Epithelial cell of esophagus (primary cell): ENCODE data around the gene CARHSP1.

ENCODE experiments used
- DNase-seq: peaks from one replicate; pipeline ENCODE4 v3.0.0; 2010; ENCODE audit warnings: low read depth
- H3K4me3 ChIP-seq: 2 replicates; pipeline ENCODE4 v1.5.1; 2011; ENCODE audit warnings: mild to moderate bottlenecking, low read length, control low read depth
- CTCF ChIP-seq: IDR thresholded peaks from 2 replicates; pipeline ENCODE4 v1.5.1; 2011; ENCODE audit warnings: low read depth, mild to moderate bottlenecking, low read length, control low read depth, inconsistent platforms; ENCODE audit not compliant: insufficient read depth; ENCODE audit errors: missing control alignments

Gene CARHSP1

GRCh38 chr16:8886593-8887430 lies 18.0 kb upstream of the CARHSP1 start:
- no peak for DNase-seq
- no peak for TF ChIP-seq CTCF
- no peak overlapping the region for H3K4me3 ChIP-seq

- no peak overlapping the region for H3K4me3 ChIP-seq
- DNase-seq: peak; percentile 43
- TF ChIP-seq CTCF: no peak
Measured at GRCh38 chr16:8885674-8886592, 17.1 kb upstream of the CARHSP1 start.

- no peak for DNase-seq
- TF ChIP-seq CTCF: no peak
- H3K4me3 ChIP-seq: no peak overlapping the region
Measured at GRCh38 chr16:8882725-8883377, 14.0 kb upstream of the CARHSP1 start.

GRCh38 chr16:8882041-8882617 lies 13.3 kb upstream of the CARHSP1 start, which contains the start of gene LITAFD:
LITAFD (plus strand) TSS chr16:8882351; CDS start chr16:8884356, 2,005 bp downstream.
- no peak for DNase-seq
- no peak for TF ChIP-seq CTCF

GRCh38 chr16:8880839-8881510 lies 12.2 kb upstream of the CARHSP1 start:
- no peak overlapping the region for H3K4me3 ChIP-seq
- no peak for TF ChIP-seq CTCF
- DNase-seq: no peak

More at GRCh38 chr16:8882041-8882617, 13.3 kb upstream of the CARHSP1 start, which contains the start of gene LITAFD:
- H3K4me3 ChIP-seq: no peak within 1 kb of the TSS

GRCh38 chr16:8878523-8878911 lies 9.7 kb upstream of the CARHSP1 start:
- peak; percentile 94 for DNase-seq
- no peak for TF ChIP-seq CTCF
- no peak overlapping the region for H3K4me3 ChIP-seq
